C4-2B (cell line): ENCODE results near the gene QSOX1.

Source experiments
- CTCF ChIP-seq: fragments of 450-650 bp; conservative IDR thresholded peaks from 2 replicates; pipeline ENCODE4 v1.5.1; 2017; ENCODE audit warnings: mild to moderate bottlenecking
- ZFX ChIP-seq: fragments of 450-650 bp; IDR thresholded peaks from 2 replicates; pipeline ENCODE4 v1.6.1; 2017

- TF ChIP-seq CTCF, result no peak
- TF ChIP-seq ZFX, result no peak
These were observed 19.1 kb upstream of the QSOX1 start for GRCh38 chr1:180135535-180135934.
